Fibroblast of skin of right quadriceps (primary cell): ENCODE measurements around the gene BAG1.

Experiments used
- DNase-seq: peaks from one replicate; pipeline ENCODE4 v3.0.0-alpha.2; 2013

The BAG1 gene

GRCh38 chr9:33264473-33265177 lies at the start of gene BAG1, which contains the start of gene CHMP5:
BAG1 (minus strand) TSS chr9:33264708.
CHMP5 (plus strand) TSS chr9:33265049; CDS start chr9:33265079, 30 bp downstream.
- DNase-seq, result peak; percentile 99

- DNase-seq, result no peak
Measured at GRCh38 chr9:33311953-33312352, 47.4 kb upstream of the BAG1 start.

GRCh38 chr9:33310748-33311147 lies 46.2 kb upstream of the BAG1 start:
- DNase-seq, result no peak

GRCh38 chr9:33309903-33310302 lies 45.4 kb upstream of the BAG1 start:
- DNase-seq, result no peak

- DNase-seq, result no peak
Measured at GRCh38 chr9:33307067-33307466, 42.6 kb upstream of the BAG1 start.

- no peak for DNase-seq
Measured at GRCh38 chr9:33306037-33306436, 41.5 kb upstream of the BAG1 start.

GRCh38 chr9:33304362-33304761 lies 39.9 kb upstream of the BAG1 start:
- DNase-seq, result no peak

GRCh38 chr9:33300546-33300945 lies 36.0 kb upstream of the BAG1 start:
- DNase-seq, result no peak

- DNase-seq, result no peak
Measured at GRCh38 chr9:33297432-33297831, 32.9 kb upstream of the BAG1 start.

GRCh38 chr9:33295571-33295970 lies 31.1 kb upstream of the BAG1 start:
- no peak for DNase-seq

GRCh38 chr9:33294670-33295432 lies 30.3 kb upstream of the BAG1 start:
- DNase-seq, result no peak

GRCh38 chr9:33293782-33294181 lies 29.3 kb upstream of the BAG1 start:
- DNase-seq, result no peak

- DNase-seq, result no peak
Measured at GRCh38 chr9:33291901-33292300, 27.4 kb upstream of the BAG1 start.

GRCh38 chr9:33291031-33291397 lies 26.5 kb upstream of the BAG1 start:
- no peak for DNase-seq

GRCh38 chr9:33290247-33291030 lies 25.9 kb upstream of the BAG1 start, which contains the start of gene NFX1:
NFX1 (plus strand) TSS chr9:33290516; CDS start chr9:33290573, 57 bp downstream.
- peak; percentile 99 for DNase-seq

- DNase-seq, result no peak
Measured at GRCh38 chr9:33289936-33290246, 25.4 kb upstream of the BAG1 start.

- DNase-seq, result peak; percentile 10
Measured at GRCh38 chr9:33289496-33289895, 25.0 kb upstream of the BAG1 start.

- DNase-seq, result no peak
Measured at GRCh38 chr9:33288828-33289483, 24.4 kb upstream of the BAG1 start.

- no peak for DNase-seq
Measured at GRCh38 chr9:33288235-33288634, 23.7 kb upstream of the BAG1 start.

- DNase-seq, result peak; percentile 64
Measured at GRCh38 chr9:33287087-33287490, 22.6 kb upstream of the BAG1 start.

GRCh38 chr9:33285502-33285901 lies 21.0 kb upstream of the BAG1 start:
- no peak for DNase-seq

- no peak for DNase-seq
Measured at GRCh38 chr9:33277484-33277883, 13.0 kb upstream of the BAG1 start.

GRCh38 chr9:33273972-33274328 lies 9.4 kb upstream of the BAG1 start:
- DNase-seq, result no peak
